Naive thymus-derived CD4-positive, alpha-beta T cell (primary cell): ENCODE results near the gene IGSF22. TPM values are rescaled to one million over a fixed set of nuclear protein-coding genes. Genes with fewer than 3 reads are reported as not detected.

ENCODE experiments used
- ATAC-seq: fragments of 150-1000 bp; cut with Tn5 transposase; 2 replicates; pipeline ENCODE4 v1.10.0; 2021; ENCODE audit warnings: mild to moderate bottlenecking, moderate library complexity
- CTCF ChIA-PET: fragments of 350-600 bp; sonication (Branson Sonifier 250); formaldehyde crosslinking; loops from one replicate; lab custom pipeline; 2021; ENCODE audit warnings: antibody characterized with exemption; lab: Charles Lee
- POLR2A ChIA-PET: fragments of 350-600 bp; sonication (Branson Sonifier 250); formaldehyde crosslinking; loops from one replicate; lab custom pipeline; 2021; ENCODE audit warnings: antibody characterized with exemption, inconsistent platforms; lab: Charles Lee
- DNase-seq, 9 donors: peaks; one replicate each; pipeline versions ENCODE4 v3.0.0 to v3.0.0-alpha.2; 2020 to 2022; ENCODE audit warnings: mixed read lengths in 1 of 9
- H3K27ac ChIP-seq: one replicate; pipeline ENCODE4 v1.7.0; 2013; ENCODE audit warnings: mild to moderate bottlenecking, low read depth, low read length, moderate library complexity
- H3K27me3 ChIP-seq, 2 donors: one replicate each; pipeline ENCODE4 v1.7.0; 2013; ENCODE audit warnings: low read length in 2 of 2, mild to moderate bottlenecking in 2 of 2, moderate library complexity in 2 of 2; ENCODE audit not compliant: control insufficient read depth in 2 of 2, insufficient read depth in 2 of 2
- H3K36me3 ChIP-seq, 3 experiments: 1 replicate in 2 of 3; 2 replicates in 1 of 3; pipeline ENCODE4 v1.7.0; 2013; ENCODE audit warnings: low read length in 3 of 3, mild to moderate bottlenecking in 3 of 3, moderate library complexity in 1 of 3; ENCODE audit not compliant: insufficient read depth in 3 of 3, control insufficient read depth in 2 of 3
- H3K4me1 ChIP-seq, 2 donors: one replicate each; pipeline ENCODE4 v1.7.0; 2013; ENCODE audit warnings: low read length in 2 of 2, mild to moderate bottlenecking in 2 of 2, moderate library complexity in 1 of 2; ENCODE audit not compliant: control insufficient read depth in 2 of 2, insufficient read depth in 2 of 2
- H3K4me3 ChIP-seq: 2 replicates; pipeline ENCODE4 v1.7.0; 2013; ENCODE audit warnings: mild to moderate bottlenecking, low read length
- H3K9me3 ChIP-seq, 3 experiments: 1 replicate in 2 of 3; 2 replicates in 1 of 3; pipeline ENCODE4 v1.7.0; 2013; ENCODE audit warnings: low read length in 3 of 3; ENCODE audit not compliant: control insufficient read depth in 2 of 3
- H3K27ac Mint-ChIP-seq, 9 donors: one replicate each; pipeline ENCODE4 v1.8.0; 2020 to 2022; ENCODE audit warnings: mixed read lengths in 9 of 9, mild to moderate bottlenecking in 8 of 9, moderate library complexity in 5 of 9, inconsistent platforms in 2 of 9
- H3K27me3 Mint-ChIP-seq, 5 donors: one replicate each; pipeline ENCODE4 v1.8.0; 2021 to 2022; ENCODE audit warnings: mixed read lengths in 5 of 5, mild to moderate bottlenecking in 1 of 5
- H3K36me3 Mint-ChIP-seq, 5 donors: one replicate each; pipeline ENCODE4 v1.8.0; 2020 to 2022; ENCODE audit warnings: mixed read lengths in 5 of 5, mild to moderate bottlenecking in 3 of 5, inconsistent platforms in 1 of 5
- H3K4me1 Mint-ChIP-seq, 7 donors: one replicate each; pipeline ENCODE4 v1.8.0; 2020 to 2022; ENCODE audit warnings: mixed read lengths in 7 of 7, mild to moderate bottlenecking in 3 of 7, inconsistent platforms in 1 of 7
- H3K4me3 Mint-ChIP-seq, 10 donors: one replicate each; pipeline ENCODE4 v1.8.0; 2020 to 2022; ENCODE audit warnings: mild to moderate bottlenecking in 10 of 10, mixed read lengths in 10 of 10, moderate library complexity in 6 of 10, inconsistent platforms in 2 of 10
- H3K9me3 Mint-ChIP-seq, 11 donors: one replicate each; pipeline ENCODE4 v1.8.0; 2020 to 2022; ENCODE audit warnings: mixed read lengths in 11 of 11, mild to moderate bottlenecking in 4 of 11, inconsistent platforms in 1 of 11, moderate library complexity in 1 of 11
- intact Hi-C, 2 donors: fragments of 100-400 bp; cut with micrococcal nuclease; formaldehyde crosslinking; loops; one replicate each; pipeline ENCODE4 v1.15.1; 2023
- polyA plus RNA-seq, 2 donors: library from polyadenylated mRNA; unstranded; fragments of 300-500 nt; fragmentation: Illumina TruSeq; gene quantifications; one replicate each; pipeline ENCODE4 v1.2.3, GENCODE V29; 2021
- total RNA-seq, 6 experiments: library from RNA in 5 of 6; stranded (reverse) in 5 of 6; gene quantifications; 1 replicate in 5 of 6; 2 replicates in 1 of 6; pipeline ENCODE4 v1.2.3 and lab custom pipeline; 2021 to 2026

Gene IGSF22
- total and polyA plus RNA-seq, 7 experiments from 2014 or later, result 1.5 to 5.8 (median 2.6) TPM

- ATAC-seq (no peak), DNase-seq (no peak)
- H3K36me3 ChIP-seq, result no peaks in the 10 kb centered on the region
- H3K4me1 ChIP-seq, result no peaks in the 10 kb centered on the region
- no peak overlapping the region for H3K27ac ChIP-seq
- H3K27ac Mint-ChIP-seq, result peak overlapping the region in 1 of 9 donors; percentile 7
- ChIA-PET CTCF (interaction anchor here (0.6 to 6.0 kb wide), 2 partner anchors 85 to 221 kb away, joined by 3 to 40 read pairs; no protein-coding TSS in a partner anchor), POLR2A (no interaction called here)
- peaks cover 0 to 5% (median 0%) of the 10 kb centered on the region in 7 donors for H3K4me1 Mint-ChIP-seq
- intact Hi-C loops, result no loop called here
- H3K27me3 ChIP-seq, result no peaks in the 10 kb centered on the region
- no peak overlapping the region for H3K4me3 ChIP-seq
- H3K36me3 Mint-ChIP-seq, result no peaks in the 10 kb centered on the region
- no peaks in the 10 kb centered on the region for H3K9me3 Mint-ChIP-seq
- H3K9me3 ChIP-seq, result no peaks in the 10 kb centered on the region
- H3K27me3 Mint-ChIP-seq, result peaks cover 0 to 15% (median 9%) of the 10 kb centered on the region in 5 donors
- no peak overlapping the region for H3K4me3 Mint-ChIP-seq
These were observed 35.8 kb upstream of the IGSF22 start for GRCh38 chr11:18761741-18762140.

- intact Hi-C loops, result no loop called here
- no peaks in the 10 kb centered on the region for H3K36me3 Mint-ChIP-seq
- no peaks in the 10 kb centered on the region for H3K4me1 ChIP-seq
- H3K9me3 Mint-ChIP-seq, result no peaks in the 10 kb centered on the region
- no peak for ATAC-seq
- H3K27ac Mint-ChIP-seq, result no peak overlapping the region
- no peak overlapping the region for H3K4me3 Mint-ChIP-seq
- no peaks in the 10 kb centered on the region for H3K27me3 ChIP-seq
- peaks cover 0 to 5% (median 0%) of the 10 kb centered on the region in 7 donors for H3K4me1 Mint-ChIP-seq
- no peak overlapping the region for H3K27ac ChIP-seq
- CTCF ChIA-PET, result interaction anchor here (6.0 kb wide), 1 partner anchor 221 kb away, joined by 40 read pairs; no protein-coding TSS in a partner anchor
- H3K9me3 ChIP-seq, result no peaks in the 10 kb centered on the region
- DNase-seq, result no peak
- peaks cover 0 to 16% (median 9%) of the 10 kb centered on the region in 5 donors for H3K27me3 Mint-ChIP-seq
- H3K36me3 ChIP-seq, result no peaks in the 10 kb centered on the region
- H3K4me3 ChIP-seq, result no peak overlapping the region
- POLR2A ChIA-PET, result no interaction called here
These were observed 35.2 kb upstream of the IGSF22 start for GRCh38 chr11:18761144-18761543.

- H3K9me3 Mint-ChIP-seq, result no peaks in the 10 kb centered on the region
- no peak overlapping the region for H3K27ac Mint-ChIP-seq
- no peaks in the 10 kb centered on the region for H3K4me1 ChIP-seq
- DNase-seq (no peak), ATAC-seq (no peak)
- peaks cover 0 to 13% (median 0%) of the 10 kb centered on the region in 5 donors for H3K27me3 Mint-ChIP-seq
- no peak overlapping the region for H3K27ac ChIP-seq
- peaks cover 0 to 1% (median 0%) of the 10 kb centered on the region in 7 donors for H3K4me1 Mint-ChIP-seq
- no peak overlapping the region for H3K4me3 ChIP-seq
- H3K36me3 ChIP-seq, result no peaks in the 10 kb centered on the region
- H3K9me3 ChIP-seq, result no peaks in the 10 kb centered on the region
- ChIA-PET CTCF (interaction anchor here (0.9 to 1.7 kb wide), 4 partner anchors 10 to 642 kb away, joined by 3 to 5 read pairs (median 4); no protein-coding TSS in a partner anchor), POLR2A (no interaction called here)
- intact Hi-C loops, result no loop called here
- H3K4me3 Mint-ChIP-seq, result no peak overlapping the region
- no peaks in the 10 kb centered on the region for H3K27me3 ChIP-seq
- H3K36me3 Mint-ChIP-seq, result no peaks in the 10 kb centered on the region
These were observed 31.8 kb upstream of the IGSF22 start for GRCh38 chr11:18757811-18758210.

GRCh38 chr11:18756889-18757288 lies 30.9 kb upstream of the IGSF22 start:
- Histone ChIP-seq H3K4me3 (no peak overlapping the region), H3K27me3 (no peaks in the 10 kb centered on the region), H3K9me3 (no peaks in the 10 kb centered on the region), H3K27ac (no peak overlapping the region), H3K36me3 (no peaks in the 10 kb centered on the region), H3K4me1 (no peaks in the 10 kb centered on the region)
- H3K9me3 Mint-ChIP-seq, result no peaks in the 10 kb centered on the region
- ChIA-PET POLR2A (no interaction called here), CTCF (no interaction called here)
- no peak overlapping the region for H3K4me3 Mint-ChIP-seq
- intact Hi-C loops, result no loop called here
- H3K27me3 Mint-ChIP-seq, result peaks cover 0 to 16% (median 0%) of the 10 kb centered on the region in 5 donors
- H3K27ac Mint-ChIP-seq, result no peak overlapping the region
- H3K36me3 Mint-ChIP-seq, result no peaks in the 10 kb centered on the region
- DNase-seq (no peak), ATAC-seq (no peak)
- peaks cover 0 to 1% (median 0%) of the 10 kb centered on the region in 7 donors for H3K4me1 Mint-ChIP-seq

- Mint-ChIP-seq H3K9me3 (no peaks in the 10 kb centered on the region), H3K27me3 (peaks cover 0 to 23% (median 0%) of the 10 kb centered on the region in 5 donors), H3K36me3 (no peaks in the 10 kb centered on the region), H3K4me1 (peaks cover 0 to 4% (median 0%) of the 10 kb centered on the region in 7 donors), H3K27ac (no peak overlapping the region), H3K4me3 (no peak overlapping the region)
- DNase-seq (no peak), ATAC-seq (no peak)
- no peaks in the 10 kb centered on the region for H3K27me3 ChIP-seq
- H3K36me3 ChIP-seq, result no peaks in the 10 kb centered on the region
- H3K27ac ChIP-seq, result no peak overlapping the region
- H3K4me3 ChIP-seq, result no peak overlapping the region
- H3K4me1 ChIP-seq, result no peaks in the 10 kb centered on the region
- no peaks in the 10 kb centered on the region for H3K9me3 ChIP-seq
- ChIA-PET POLR2A (no interaction called here), CTCF (no interaction called here)
- intact Hi-C loops, result no loop called here
These were observed 28.3 kb upstream of the IGSF22 start for GRCh38 chr11:18754308-18754707.

GRCh38 chr11:18752502-18752901 lies 26.5 kb upstream of the IGSF22 start:
- no peaks in the 10 kb centered on the region for H3K36me3 Mint-ChIP-seq
- H3K4me1 Mint-ChIP-seq, result peaks cover 0 to 4% (median 0%) of the 10 kb centered on the region in 7 donors
- ChIA-PET POLR2A (no interaction called here), CTCF (no interaction called here)
- no peak overlapping the region for H3K27ac Mint-ChIP-seq
- H3K27me3 Mint-ChIP-seq, result peaks cover 0 to 15% (median 0%) of the 10 kb centered on the region in 5 donors
- no peak overlapping the region for H3K27ac ChIP-seq
- intact Hi-C loops, result no loop called here
- ATAC-seq, result no peak
- no peak overlapping the region for H3K4me3 ChIP-seq
- H3K27me3 ChIP-seq, result no peaks in the 10 kb centered on the region
- no peaks in the 10 kb centered on the region for H3K4me1 ChIP-seq
- H3K9me3 ChIP-seq, result no peaks in the 10 kb centered on the region
- DNase-seq, result no peak
- no peak overlapping the region for H3K4me3 Mint-ChIP-seq
- H3K9me3 Mint-ChIP-seq, result no peaks in the 10 kb centered on the region
- H3K36me3 ChIP-seq, result no peaks in the 10 kb centered on the region

- ATAC-seq (no peak), DNase-seq (no peak)
- no peak overlapping the region for H3K27ac ChIP-seq
- Mint-ChIP-seq H3K4me1 (peaks cover 0 to 4% (median 0%) of the 10 kb centered on the region in 7 donors), H3K9me3 (no peaks in the 10 kb centered on the region), H3K36me3 (no peaks in the 10 kb centered on the region), H3K4me3 (no peak overlapping the region), H3K27me3 (peaks cover 0 to 13% (median 0%) of the 10 kb centered on the region in 5 donors), H3K27ac (no peak overlapping the region)
- POLR2A ChIA-PET, result no interaction called here
- intact Hi-C loops, result no loop called here
- H3K27me3 ChIP-seq, result no peaks in the 10 kb centered on the region
- H3K9me3 ChIP-seq, result no peaks in the 10 kb centered on the region
- no peaks in the 10 kb centered on the region for H3K4me1 ChIP-seq
- H3K4me3 ChIP-seq, result no peak overlapping the region
- CTCF ChIA-PET, result no interaction called here
- H3K36me3 ChIP-seq, result no peaks in the 10 kb centered on the region
These were observed 25.0 kb upstream of the IGSF22 start for GRCh38 chr11:18750944-18751343.
